H7 (cell line): Measurements from ENCODE around the gene CLIP1. TPM values are rescaled to one million over a fixed set of nuclear protein-coding genes. Genes with fewer than 3 reads are reported as not detected.
A peak's percentile ranks its signal among the peaks of the same experiment; 100 is the strongest.
"Not testable (repeated sequence)": the region's sequence is repeated elsewhere in the genome, so short reads cannot be mapped to it uniquely, and the experiment has no call there.

Experiments used
- DNase-seq: peaks from one replicate; pipeline ENCODE4 v3.0.0; 2012
- H3K27me3 ChIP-seq: 2 replicates; pipeline ENCODE4 v1.6.0; 2011; ENCODE audit warnings: mild to moderate bottlenecking, low read length; ENCODE audit not compliant: control insufficient read depth, insufficient read depth
- H3K36me3 ChIP-seq: replicated peaks from 2 replicates; pipeline ENCODE4 v1.5.1; 2011; ENCODE audit warnings: low read length; ENCODE audit not compliant: control insufficient read depth, insufficient read depth
- H3K4me3 ChIP-seq: 2 replicates; pipeline ENCODE4 v1.5.1; 2011; ENCODE audit warnings: low read depth, mild to moderate bottlenecking, control low read depth, low read length, moderate library complexity; ENCODE audit not compliant: insufficient read depth
- total RNA-seq: library from RNA; depleted of rRNA; stranded (reverse); fragments of >200 nt; shearing (Covaris generic); gene quantifications from 2 replicates; pipeline ENCODE4 v1.2.3, GENCODE V29; 2014

The CLIP1 gene
- total RNA-seq, 1 experiment from 2014 or later, result 21.7 TPM

- no peaks in the 10 kb centered on the region for H3K36me3 ChIP-seq
Measured at GRCh38 chr12:122394626-122395194, 27.8 kb downstream of the CLIP1 start.

GRCh38 chr12:122393817-122394216, 28.7 kb downstream of the CLIP1 start:
- DNase-seq, result no peak
- Histone ChIP-seq H3K36me3 (no peaks in the 10 kb centered on the region), H3K4me3 (no peak overlapping the region), H3K27me3 (no peaks in the 10 kb centered on the region)

More at GRCh38 chr12:122394626-122395194, 27.8 kb downstream of the CLIP1 start:
- Histone ChIP-seq H3K4me3 (no peak overlapping the region), H3K27me3 (no peaks in the 10 kb centered on the region)
- no peak for DNase-seq

- no peaks in the 10 kb centered on the region for H3K27me3 ChIP-seq
- no peak overlapping the region for H3K4me3 ChIP-seq
- no peaks in the 10 kb centered on the region for H3K36me3 ChIP-seq
- no peak for DNase-seq
Measured at GRCh38 chr12:122392411-122392810, 30.1 kb downstream of the CLIP1 start.

- no peaks in the 10 kb centered on the region for H3K36me3 ChIP-seq
- no peaks in the 10 kb centered on the region for H3K27me3 ChIP-seq
- no peak for DNase-seq
- H3K4me3 ChIP-seq, result no peak overlapping the region
Measured at GRCh38 chr12:122389677-122390076, 32.8 kb downstream of the CLIP1 start.

- H3K4me3 ChIP-seq, result no peak overlapping the region
- DNase-seq, result no peak
- no peaks in the 10 kb centered on the region for H3K36me3 ChIP-seq
- no peaks in the 10 kb centered on the region for H3K27me3 ChIP-seq
Measured at GRCh38 chr12:122387887-122388286, 34.6 kb downstream of the CLIP1 start.

- Histone ChIP-seq H3K27me3 (no peaks in the 10 kb centered on the region), H3K36me3 (no peaks in the 10 kb centered on the region), H3K4me3 (no peak overlapping the region)
- DNase-seq, result peak; percentile 41
Measured at GRCh38 chr12:122385171-122386016, 37.1 kb downstream of the CLIP1 start.

- H3K27me3 ChIP-seq, result no peaks in the 10 kb centered on the region
- H3K4me3 ChIP-seq, result no peak overlapping the region
- DNase-seq, result no peak
- no peaks in the 10 kb centered on the region for H3K36me3 ChIP-seq
Measured at GRCh38 chr12:122382919-122383350, 39.5 kb downstream of the CLIP1 start.

- Histone ChIP-seq H3K27me3 (no peaks in the 10 kb centered on the region), H3K4me3 (no peak overlapping the region), H3K36me3 (peaks cover 2% of the 10 kb centered on the region; the same call in 1 of the 2 replicates)
- no peak for DNase-seq
Measured at GRCh38 chr12:122381021-122381420, 41.4 kb downstream of the CLIP1 start.

GRCh38 chr12:122376751-122377150, 45.7 kb downstream of the CLIP1 start:
- H3K36me3 ChIP-seq, H3K4me3 ChIP-seq, H3K27me3 ChIP-seq, DNase-seq: not testable (repeated sequence)

- Histone ChIP-seq H3K27me3 (no peaks in the 10 kb centered on the region), H3K4me3 (no peak overlapping the region), H3K36me3 (peaks cover 2% of the 10 kb centered on the region; the same call in 1 of the 2 replicates)
- no peak for DNase-seq
Measured at GRCh38 chr12:122374707-122375106, 47.8 kb downstream of the CLIP1 start.

GRCh38 chr12:122371475-122372045, 50.9 kb downstream of the CLIP1 start:
- Histone ChIP-seq H3K27me3 (no peaks in the 10 kb centered on the region), H3K36me3 (no peaks in the 10 kb centered on the region), H3K4me3 (no peak overlapping the region)
- no peak for DNase-seq

- H3K4me3 ChIP-seq, result no peak overlapping the region
- DNase-seq, result no peak
- no peaks in the 10 kb centered on the region for H3K27me3 ChIP-seq
- H3K36me3 ChIP-seq, result no peaks in the 10 kb centered on the region
Measured at GRCh38 chr12:122368361-122369073, 54.0 kb downstream of the CLIP1 start.

- not testable (repeated sequence) for H3K4me3 ChIP-seq, DNase-seq, H3K36me3 ChIP-seq, H3K27me3 ChIP-seq
Measured at GRCh38 chr12:122367632-122368031, 54.8 kb downstream of the CLIP1 start.

- peak; percentile 66 for DNase-seq
- H3K27me3 ChIP-seq, result no peaks in the 10 kb centered on the region
- H3K4me3 ChIP-seq, result no peak overlapping the region
- H3K36me3 ChIP-seq, result no peaks in the 10 kb centered on the region
Measured at GRCh38 chr12:122366685-122367475, 55.6 kb downstream of the CLIP1 start.
